HG02884 (cell line): ENCODE measurements around the gene HAO2.
"Not testable (repeated sequence)": the region's sequence is repeated elsewhere in the genome, so short reads cannot be mapped to it uniquely, and the experiment has no call there.

Experiments
- ATAC-seq: cut with Tn5 transposase; IDR thresholded peaks from one replicate; pipeline ENCODE4 v1.9.1; 2021; ENCODE audit warnings: mild to moderate bottlenecking, moderate library complexity; ENCODE audit not compliant: unreplicated experiment

Gene HAO2

DNA sequence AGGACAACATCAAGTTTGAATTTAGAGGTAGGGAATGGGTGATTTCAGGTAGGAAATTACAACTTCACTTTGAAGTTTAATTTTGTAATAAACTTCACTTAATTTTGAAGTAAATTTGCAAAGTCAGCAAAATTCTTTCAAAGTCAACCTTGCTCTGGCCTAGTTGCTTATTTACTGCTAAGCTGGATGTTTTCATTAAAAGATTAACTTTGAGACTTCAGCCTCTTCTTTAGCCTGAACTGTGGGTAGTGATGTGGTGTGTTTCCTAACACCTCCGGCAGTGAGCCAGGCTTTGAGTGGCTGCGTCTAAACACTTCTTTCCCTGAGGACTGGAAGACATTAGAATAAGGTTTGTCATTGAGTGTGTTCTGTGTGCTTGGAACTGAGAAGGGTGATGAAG lies at the start of gene HAO2:
TSS of gene HAO2 (plus strand) at position 232 of the 400 bp plus-strand sequence. CDS start 12,301 bp downstream, outside the sequence.
- ATAC-seq: no peak

DNA sequence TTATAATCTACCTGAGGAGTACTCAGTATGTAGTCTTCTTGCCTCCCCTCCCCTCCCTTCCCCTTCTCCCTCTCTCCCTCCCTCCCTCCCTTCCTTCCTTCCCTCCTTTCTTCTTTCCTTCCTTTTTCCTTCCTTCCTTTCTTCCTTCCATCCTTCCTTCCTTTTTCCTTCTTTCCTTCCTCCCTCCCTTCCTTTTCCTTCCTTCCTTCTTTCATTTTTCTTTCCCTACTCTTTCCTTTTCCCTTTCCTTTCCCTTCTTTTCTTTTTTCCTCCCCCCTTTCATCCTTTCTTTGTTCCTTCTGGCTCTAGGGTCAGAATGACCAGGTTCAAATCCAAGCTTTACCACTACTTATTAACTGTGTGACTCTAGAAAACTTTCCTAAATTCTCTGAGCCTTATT lies 48.5 kb upstream of the HAO2 start:
- no peak for ATAC-seq

DNA sequence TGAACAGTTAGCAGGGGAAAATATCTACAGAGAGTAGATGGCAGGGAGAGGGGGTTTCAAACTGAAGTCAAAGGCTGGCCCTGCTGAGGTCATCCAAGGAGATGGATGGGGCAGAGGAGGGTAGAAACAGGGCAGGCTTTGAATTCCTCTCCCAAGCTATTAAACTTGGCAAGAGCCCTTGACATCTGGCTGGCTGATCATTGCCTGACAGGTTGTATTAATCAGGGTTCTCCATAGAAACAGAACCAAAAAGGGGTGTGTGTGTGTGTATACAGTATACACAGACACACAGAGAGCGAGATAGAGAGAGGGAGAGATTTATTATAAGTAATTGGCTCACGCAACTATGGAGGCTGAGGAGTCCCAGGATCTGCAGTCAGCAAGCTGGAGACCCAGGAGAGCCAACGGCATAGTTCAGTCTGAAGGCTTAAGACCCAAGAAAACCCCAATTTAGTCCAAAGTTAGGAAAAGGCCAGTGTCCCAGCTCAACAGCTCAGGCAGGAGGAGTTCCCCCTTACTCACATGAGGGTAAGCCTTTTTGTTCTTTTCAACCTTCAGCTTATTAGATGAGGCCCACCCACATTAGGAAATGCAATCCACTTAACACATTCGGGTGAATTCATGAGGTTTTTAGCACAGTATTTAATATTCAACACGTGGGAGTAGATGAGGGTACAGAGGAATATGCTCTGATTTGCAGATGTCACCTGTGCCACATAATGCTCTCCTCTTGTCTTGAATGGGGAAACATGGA lies 46.7 kb upstream of the HAO2 start:
- no peak for ATAC-seq

DNA sequence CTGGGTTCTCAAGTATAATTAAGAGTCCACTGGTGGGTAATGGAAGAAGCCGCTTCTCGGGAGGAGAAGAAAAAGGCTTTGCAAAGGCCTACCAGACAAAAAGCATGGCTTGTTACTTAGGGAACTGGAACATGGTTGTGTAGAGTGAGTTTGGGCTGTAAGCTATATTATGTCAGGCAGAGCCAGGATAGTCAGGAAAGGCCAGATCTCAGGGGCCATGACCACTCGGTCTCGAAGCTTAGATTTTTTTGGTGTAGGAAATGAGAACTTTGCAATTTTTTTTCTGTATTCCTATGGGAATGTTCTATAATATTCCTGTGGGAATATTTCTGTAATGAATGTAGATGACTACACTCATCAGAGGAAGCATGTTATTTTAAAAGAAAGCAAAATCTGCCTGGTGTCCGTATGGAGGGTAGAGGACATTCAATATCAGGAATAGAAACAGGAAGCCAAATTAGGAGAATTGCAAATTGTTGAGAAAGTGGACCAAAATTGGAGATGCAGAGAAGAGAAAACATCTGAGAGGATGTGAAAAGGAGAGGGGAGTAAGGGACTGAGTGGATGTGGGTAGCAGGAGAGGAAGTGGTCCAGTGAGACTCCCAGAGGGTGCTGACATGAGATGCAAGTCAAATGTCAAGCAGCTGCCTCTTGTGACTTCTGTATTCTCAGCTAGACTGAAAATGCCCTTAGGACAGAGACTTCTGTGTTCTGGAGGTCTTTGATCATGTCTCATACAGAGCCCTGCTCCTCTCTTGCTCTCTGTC lies 45.2 kb upstream of the HAO2 start:
- ATAC-seq: peak; percentile 89

DNA sequence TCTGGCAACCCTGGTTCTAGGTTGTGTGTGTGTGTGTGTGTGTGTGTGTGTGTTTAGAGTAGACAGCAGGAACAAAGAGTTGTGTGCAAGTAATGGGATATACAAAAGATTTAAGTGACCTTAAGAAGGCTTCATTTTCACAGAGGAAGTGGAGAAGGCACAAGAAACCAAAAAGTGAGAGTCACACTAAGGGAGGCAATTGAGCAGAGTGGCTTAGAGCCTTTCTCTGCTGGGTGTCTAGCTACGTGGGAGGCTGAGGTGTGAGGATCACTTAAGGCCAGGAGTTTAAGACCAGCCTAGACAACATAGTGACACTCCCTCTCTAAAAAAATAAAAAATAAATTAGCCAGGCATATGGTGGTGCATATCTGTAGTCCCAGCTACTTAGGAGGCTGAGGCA lies 44.4 kb upstream of the HAO2 start:
- ATAC-seq: no peak

DNA sequence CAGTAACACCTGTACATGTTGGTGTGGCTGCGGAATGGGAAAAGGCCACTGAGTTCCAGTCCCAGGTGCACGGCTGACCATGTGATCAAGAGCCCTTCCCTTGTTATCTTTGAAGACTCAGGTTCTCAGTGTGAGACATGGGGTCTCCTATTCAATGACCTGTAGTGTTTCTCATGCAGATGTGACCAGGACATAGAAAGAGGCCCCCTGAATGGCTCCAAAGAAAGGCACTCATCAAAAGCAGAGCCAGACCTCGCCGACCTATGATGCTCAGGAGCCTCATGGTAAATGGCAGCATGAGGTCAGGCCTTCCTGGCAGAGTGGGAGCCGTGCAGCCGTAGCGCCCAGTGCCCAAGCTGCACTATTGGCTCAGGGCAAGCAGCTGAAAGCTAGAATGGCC lies 42.3 kb upstream of the HAO2 start:
- no peak for ATAC-seq

DNA sequence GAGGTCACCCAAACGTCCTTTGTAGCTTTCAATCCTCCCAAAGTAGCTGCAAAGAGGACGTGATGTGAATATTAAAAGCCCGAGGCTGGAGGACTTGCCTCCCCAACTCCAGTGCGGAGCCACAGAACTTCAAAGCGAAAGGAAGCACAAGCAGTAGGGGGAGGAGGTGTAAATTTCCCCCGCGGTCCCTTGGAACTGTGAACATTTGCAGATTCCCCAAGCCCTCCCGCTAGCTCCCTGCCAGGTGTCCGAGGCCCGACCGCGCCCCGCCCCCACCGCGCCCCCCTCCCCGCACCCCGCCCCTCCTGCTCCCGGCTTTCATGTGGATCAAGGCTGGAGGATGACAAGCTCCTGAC lies 41.5 kb upstream of the HAO2 start:
- ATAC-seq: no peak

DNA sequence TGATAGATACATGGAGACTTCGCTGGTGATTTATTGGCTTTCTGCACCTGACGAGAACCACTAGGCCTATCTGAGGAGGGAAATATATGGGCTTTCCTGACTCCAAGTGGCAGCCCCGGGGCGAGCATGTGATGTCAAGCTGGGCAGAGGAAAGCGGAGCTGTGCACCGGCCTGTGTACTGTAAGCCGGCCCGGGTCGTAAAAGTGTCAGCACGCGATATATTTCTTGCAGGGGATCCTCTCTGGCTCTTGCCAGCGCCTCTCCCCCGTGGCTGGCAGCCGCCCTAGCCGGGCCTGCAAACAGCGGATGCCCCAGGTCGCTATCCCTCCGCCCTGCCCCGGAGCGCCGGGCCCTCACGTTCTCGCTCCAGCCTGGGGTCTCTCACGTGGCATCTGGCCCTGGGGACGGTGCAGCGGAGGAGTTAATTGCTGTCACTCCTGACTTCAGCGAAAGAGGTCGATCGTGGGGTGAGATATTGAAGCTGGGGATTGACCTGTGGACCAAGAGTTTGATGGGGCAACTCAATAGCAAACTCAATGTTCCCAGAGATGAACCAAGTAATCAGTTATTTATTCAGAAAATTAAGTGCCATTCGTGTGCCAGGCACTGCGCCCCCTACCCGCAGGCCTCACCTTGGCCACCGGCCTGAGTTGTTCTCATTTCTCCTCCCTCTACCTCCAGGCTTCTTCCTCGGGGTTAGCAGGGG lies 41.0 kb upstream of the HAO2 start:
- peak; percentile 31 for ATAC-seq

DNA sequence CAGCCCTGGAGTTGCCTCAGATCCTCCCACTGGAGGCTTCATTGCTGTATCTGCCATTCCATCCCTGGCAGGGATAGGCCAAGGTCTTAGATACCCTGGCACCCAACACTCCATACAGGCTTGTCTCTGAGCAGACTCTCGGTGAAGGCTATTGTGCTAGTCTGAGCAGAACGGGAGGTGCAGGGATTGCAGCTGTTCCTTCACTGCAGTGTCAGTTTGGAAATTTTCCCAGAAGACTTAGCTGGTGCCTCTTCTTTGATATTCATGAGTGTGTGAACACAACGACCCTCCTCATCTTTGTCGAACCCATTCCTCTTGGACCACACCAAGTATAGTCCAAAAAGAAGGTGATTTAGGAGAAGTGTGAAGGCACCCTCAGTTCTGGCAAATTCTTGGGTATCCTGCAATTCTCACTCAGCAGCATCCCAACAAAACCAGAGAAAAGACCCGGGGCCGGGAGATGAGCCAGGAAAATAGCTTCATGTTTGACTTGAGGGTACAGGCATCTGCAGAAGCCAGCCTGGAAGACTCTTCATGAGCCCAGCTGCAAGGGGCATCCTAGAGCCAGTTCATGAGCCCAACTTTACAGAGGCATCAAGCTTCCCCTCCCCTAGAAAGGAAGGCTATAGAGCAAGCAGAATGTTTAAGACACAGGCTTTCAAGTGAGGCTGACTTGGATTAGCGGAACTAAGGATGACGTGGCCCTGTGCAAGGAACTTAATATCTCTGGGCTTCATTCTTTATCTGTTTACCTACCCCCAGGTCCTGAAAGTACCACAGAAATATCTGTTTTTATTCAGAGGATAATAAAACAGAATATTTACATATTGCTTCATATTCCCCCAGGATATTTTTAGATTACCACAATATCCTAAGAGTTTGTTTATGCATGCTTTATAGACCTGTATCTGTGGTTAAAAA lies 38.8 kb upstream of the HAO2 start:
- ATAC-seq: no peak

DNA sequence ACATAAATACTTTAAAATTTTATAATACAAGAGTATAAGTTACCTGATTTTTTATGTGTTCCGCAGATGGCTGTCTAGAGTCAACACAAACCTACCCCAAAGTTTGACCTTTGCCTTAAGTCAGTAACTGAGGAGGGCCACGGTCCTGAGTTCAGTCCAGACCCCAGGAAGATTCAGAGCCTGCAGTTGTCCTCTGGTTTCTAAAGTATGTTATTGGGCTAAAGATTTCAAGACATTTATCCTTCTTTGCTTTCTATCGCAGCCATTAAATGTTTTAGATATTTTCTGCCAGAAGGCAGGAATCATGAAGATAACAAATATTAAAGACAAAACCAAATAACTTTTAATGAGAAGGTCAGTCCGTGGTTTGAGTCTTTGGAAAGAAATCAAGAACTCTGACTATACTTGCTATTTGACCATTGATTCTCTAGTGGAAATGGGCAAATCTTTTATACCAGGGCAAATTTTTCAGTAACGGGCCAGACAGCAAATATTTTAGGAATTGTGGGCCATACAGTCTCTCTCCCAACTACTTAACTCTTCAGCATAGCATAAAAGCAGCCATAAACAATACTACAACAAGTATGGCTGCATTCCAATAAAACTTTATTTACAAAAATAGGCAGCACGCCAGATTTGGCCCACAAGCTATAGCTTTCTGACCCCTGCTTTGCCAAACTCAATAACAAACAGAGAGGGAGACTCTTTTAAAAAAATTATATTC lies 38.0 kb upstream of the HAO2 start:
- ATAC-seq: no peak

DNA sequence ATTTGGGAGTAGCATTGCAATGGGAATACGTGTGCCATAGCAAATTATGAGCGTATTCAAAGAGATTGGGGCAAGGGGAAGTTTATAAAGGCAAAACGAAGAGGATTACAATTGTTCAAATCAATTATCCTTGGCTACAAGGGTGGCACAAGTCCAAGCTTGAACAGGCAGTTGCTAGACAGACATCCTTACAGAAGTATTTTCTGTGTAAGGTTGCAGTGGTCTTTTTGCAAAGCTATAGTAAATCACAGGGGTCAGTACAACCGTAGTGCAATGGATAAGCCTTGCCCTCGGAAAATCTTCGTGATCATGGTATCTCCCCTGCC lies 37.4 kb upstream of the HAO2 start:
- ATAC-seq: no peak

DNA sequence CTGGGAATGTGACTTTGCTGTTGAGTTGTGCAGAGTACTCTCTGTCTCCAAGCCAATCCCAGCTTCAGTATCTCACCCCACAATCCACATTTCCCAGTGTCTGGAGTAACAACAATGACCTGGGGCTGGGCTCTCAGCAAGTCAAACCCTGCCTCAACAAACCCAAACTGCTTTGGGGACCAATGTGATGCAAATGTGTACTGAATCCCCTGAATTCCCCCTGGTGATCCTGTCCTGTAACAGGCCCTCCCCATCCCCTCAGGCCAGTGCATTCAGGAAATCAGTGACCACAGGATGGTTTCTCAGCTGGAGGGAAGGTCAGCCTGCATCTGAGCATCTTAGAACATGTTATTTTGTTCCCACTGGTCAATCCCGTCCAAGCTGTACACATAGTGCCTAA lies 36.7 kb upstream of the HAO2 start:
- ATAC-seq: no peak

DNA sequence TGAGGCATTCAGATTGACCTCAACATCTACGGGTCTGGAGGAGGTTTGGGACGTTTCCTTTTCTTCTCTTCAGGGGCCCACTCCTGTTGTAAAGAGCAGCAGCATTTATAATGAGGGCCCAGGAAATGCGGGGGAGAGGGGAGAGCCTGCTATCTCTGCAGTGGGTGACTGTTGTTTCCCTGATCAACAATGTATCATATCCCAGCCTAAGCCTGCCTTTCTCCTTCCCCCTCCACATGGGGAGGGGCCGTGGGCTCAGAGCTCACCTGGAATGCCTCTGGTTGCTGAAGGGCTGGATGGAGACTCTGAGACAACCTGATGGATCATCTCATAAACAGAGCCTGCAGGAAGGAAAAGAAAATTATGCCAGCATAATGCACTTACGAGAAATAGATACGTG lies 36.0 kb upstream of the HAO2 start:
- ATAC-seq: no peak

DNA sequence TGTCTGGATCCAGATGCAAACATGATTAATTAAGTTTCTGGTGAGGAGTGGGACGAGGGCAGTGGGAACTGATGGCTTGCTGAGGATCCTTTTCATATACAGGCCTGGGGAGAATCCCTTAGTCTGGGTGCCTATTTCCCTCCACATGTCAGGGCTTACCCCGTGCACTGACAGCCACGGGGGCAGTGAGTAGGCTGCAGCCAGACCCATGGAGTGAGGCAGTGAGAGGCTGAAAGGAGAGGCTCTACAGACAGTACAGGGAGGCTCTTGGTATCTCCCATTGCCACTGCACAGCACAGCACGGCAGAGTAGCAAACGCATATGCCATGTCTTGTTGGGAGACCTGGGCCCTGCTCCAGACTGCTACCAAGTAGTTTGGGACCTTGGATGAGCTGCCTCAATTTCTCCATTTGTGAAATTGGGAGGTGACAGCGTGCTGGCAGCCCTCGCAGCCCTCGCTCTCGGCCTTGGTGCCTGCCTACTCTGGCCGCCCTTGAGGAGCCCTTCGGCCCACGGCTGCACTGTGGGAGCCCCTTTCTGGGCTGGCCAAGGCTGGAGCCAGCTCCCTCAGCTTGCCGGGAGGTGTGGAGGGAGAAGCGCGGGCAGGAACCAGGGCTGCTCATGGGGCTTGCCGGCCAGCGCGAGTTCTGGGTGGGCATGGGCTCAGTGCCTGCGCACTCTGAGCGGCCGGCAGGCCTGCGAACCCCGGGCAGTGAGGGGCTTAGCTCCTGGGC lies 35.3 kb upstream of the HAO2 start:
- no peak for ATAC-seq

DNA sequence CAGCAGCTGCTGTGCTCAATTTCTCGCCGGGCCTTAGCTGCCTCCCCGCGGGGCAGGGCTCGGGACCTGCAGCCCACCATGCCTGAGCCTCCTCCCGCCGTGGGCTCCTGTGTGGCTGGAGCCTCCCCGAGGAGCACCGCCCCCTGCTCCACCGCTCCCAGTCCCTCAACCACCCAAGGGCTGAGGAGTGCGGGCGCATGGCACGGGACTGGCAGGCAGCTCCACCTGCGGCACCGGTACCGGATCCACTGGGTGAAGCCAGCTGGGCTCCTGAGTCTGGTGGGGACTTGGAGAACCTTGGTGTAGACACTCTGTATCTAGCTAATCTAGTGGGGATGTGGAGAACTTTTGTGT lies 34.7 kb upstream of the HAO2 start:
- ATAC-seq: not testable (repeated sequence)

DNA sequence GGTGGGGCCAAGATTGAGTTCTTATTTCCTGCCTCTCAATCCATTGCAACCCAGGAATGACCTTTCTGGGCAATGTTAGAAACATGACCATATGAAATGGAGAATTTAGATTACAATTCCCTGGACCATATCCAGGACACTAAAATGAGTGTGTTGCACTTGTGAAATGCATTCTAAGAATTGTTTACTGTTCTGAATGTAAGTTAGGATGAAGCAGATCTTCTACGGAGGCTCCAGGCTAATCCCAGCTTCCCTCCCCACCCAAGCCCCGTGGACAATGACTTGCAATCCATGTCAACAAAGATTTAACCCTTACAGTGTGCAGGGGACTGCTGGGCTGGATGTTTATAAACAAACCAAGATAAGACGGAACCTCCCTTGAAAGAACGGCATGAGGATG lies 31.7 kb upstream of the HAO2 start:
- ATAC-seq: no peak

DNA sequence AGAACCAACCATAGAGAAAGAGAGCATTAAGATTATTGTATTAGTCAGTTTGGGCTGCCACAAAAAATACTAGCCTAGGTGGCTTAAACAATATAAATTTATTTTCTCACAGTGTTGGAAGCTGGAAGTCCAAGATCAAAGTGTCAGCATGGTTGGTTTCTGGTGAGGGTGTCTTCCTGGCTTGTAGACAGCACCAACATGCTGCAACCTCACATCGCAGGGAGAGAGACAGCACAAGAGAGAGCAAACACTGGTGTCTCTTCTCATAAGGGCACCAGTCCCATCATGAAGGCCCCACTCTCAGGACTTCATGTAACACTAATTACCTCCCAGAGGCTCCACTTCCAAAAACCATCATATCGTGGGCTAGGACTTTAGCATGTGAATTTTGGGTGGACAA lies 30.6 kb upstream of the HAO2 start:
- ATAC-seq: no peak

DNA sequence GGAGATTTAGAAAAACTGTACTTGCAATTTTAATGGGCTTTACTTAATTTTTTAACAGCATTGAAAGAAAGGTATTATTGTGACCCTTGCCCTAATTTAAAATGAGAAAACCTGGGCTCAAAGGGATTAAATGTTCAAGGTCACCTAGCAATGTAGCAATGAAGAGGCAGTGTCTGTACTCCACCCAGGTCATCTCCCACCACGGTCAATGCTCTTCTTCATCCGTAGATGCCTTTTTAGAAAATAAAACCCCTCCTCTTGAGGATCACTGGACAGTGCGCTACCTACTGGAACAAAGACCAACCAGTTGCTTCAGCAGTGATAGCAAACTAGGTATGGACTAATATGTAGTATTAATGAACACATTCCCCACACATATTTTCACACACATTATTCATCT lies 29.8 kb upstream of the HAO2 start:
- no peak for ATAC-seq

DNA sequence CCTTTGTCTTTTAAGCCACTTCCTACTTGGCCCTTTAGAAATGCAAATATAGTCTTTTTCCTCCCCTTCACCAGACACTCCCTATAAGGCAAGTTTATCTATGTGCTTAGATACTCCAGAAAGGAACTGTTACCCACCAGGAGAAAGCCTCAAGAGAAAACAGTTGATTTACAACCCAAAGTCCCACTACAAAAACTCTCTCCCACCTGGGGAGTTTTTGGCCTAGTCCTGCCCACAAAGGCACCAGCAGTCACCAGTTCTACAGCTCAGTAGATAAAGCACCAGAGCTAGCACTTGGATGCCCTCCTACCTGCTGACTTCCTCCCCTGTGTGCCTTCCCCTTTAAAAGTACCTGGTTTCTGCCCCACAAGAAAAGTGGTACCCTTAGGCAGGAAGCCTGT lies 27.7 kb upstream of the HAO2 start:
- no peak for ATAC-seq
